GM21576 (cell line): Measurements from ENCODE around the gene TNFRSF1A.
A peak's percentile ranks its signal among the peaks of the same experiment; 100 is the strongest.
"Not testable (repeated sequence)": the region's sequence is repeated elsewhere in the genome, so short reads cannot be mapped to it uniquely, and the experiment has no call there.

ENCODE experiments used
- ATAC-seq: cut with Tn5 transposase; IDR thresholded peaks from one replicate; pipeline ENCODE4 v1.9.1; 2021; ENCODE audit warnings: mild to moderate bottlenecking, moderate library complexity; ENCODE audit not compliant: unreplicated experiment

The TNFRSF1A gene

GRCh38 chr12:6338536-6338935, 3.3 kb downstream of the TNFRSF1A start:
- not testable (repeated sequence) for ATAC-seq

GRCh38 chr12:6337958-6338433, 3.9 kb downstream of the TNFRSF1A start:
- no peak for ATAC-seq

- ATAC-seq = no peak
Measured at GRCh38 chr12:6336889-6337853, 4.7 kb downstream of the TNFRSF1A start.

GRCh38 chr12:6336079-6336888, 5.6 kb downstream of the TNFRSF1A start:
- ATAC-seq = peak; percentile 10

GRCh38 chr12:6335451-6336078, 6.3 kb downstream of the TNFRSF1A start:
- peak; percentile 69 for ATAC-seq

- ATAC-seq = no peak
Measured at GRCh38 chr12:6334940-6335450, 6.9 kb downstream of the TNFRSF1A start.

GRCh38 chr12:6334359-6334758, 7.5 kb downstream of the TNFRSF1A start:
- no peak for ATAC-seq

- no peak for ATAC-seq
Measured at GRCh38 chr12:6333566-6333965, 8.3 kb downstream of the TNFRSF1A start.

GRCh38 chr12:6333029-6333428, 8.8 kb downstream of the TNFRSF1A start:
- ATAC-seq = no peak

GRCh38 chr12:6332459-6332858, 9.4 kb downstream of the TNFRSF1A start:
- no peak for ATAC-seq

GRCh38 chr12:6330999-6331714, 10.7 kb downstream of the TNFRSF1A start:
- ATAC-seq = no peak

- no peak for ATAC-seq
Measured at GRCh38 chr12:6330192-6330591, 11.7 kb downstream of the TNFRSF1A start.

GRCh38 chr12:6329703-6330064, 12.2 kb downstream of the TNFRSF1A start:
- ATAC-seq = no peak

- no peak for ATAC-seq
Measured at GRCh38 chr12:6328945-6329702, 12.8 kb downstream of the TNFRSF1A start.

- ATAC-seq = no peak
Measured at GRCh38 chr12:6328045-6328779, 13.7 kb downstream of the TNFRSF1A start.

- no peak for ATAC-seq
Measured at GRCh38 chr12:6327229-6328041, 14.4 kb downstream of the TNFRSF1A start.

GRCh38 chr12:6326316-6327228, 15.3 kb downstream of the TNFRSF1A start:
- no peak for ATAC-seq
